SK-N-SH (cell line): Measurements from ENCODE around the gene TSPAN8. TPM values are rescaled to one million over a fixed set of nuclear protein-coding genes. Genes with fewer than 3 reads are reported as not detected.

Source experiments
- CTCF ChIA-PET: fragments of 300-600, 350-600 bp; formaldehyde crosslinking; extraction: SDS; loops from one replicate; lab custom pipeline; 2021; lab: Yijun Ruan, JAX
- POLR2A ChIA-PET: fragments of 350-600 bp; sonication (Branson Sonifier 250); formaldehyde crosslinking; extraction: SDS; loops from one replicate; lab custom pipeline; 2020; ENCODE audit warnings: antibody characterized with exemption, inconsistent platforms; lab: Yijun Ruan, JAX
- DNase-seq: peaks from one replicate; pipeline ENCODE4 v3.0.0; 2012
- H2AFZ ChIP-seq: fragments of 200-600 bp; sonication (generic); 2 replicates; pipeline ENCODE4 v1.8.1; 2016; ENCODE audit warnings: antibody characterized with exemption, mild to moderate bottlenecking, low read depth
- H3F3A ChIP-seq: fragments of 200-600 bp; sonication (generic); replicated peaks from 2 replicates; pipeline ENCODE3; 2016; ENCODE audit warnings: antibody characterized with exemption, mild to moderate bottlenecking; ENCODE audit not compliant: insufficient read depth
- H3K27ac ChIP-seq, 2 experiments: fragments of 200-500 bp in 1 of 2; fragments of 200-600 bp in 1 of 2; sonication (Bioruptor generic) in 1 of 2; sonication (generic), shearing (Covaris generic) in 1 of 2; 2 replicates each; pipeline versions ENCODE4 v1.5.1 to v1.6.1; 2014 to 2016; ENCODE audit warnings: low read depth in 2 of 2, inconsistent platforms in 1 of 2, low read length in 1 of 2, mild to moderate bottlenecking in 1 of 2, mixed read lengths in 1 of 2
- H3K27me3 ChIP-seq: fragments of 200-600 bp; sonication (generic), shearing (Covaris generic); 2 replicates; pipeline ENCODE4 v1.6.1; 2016; ENCODE audit warnings: mixed run types; ENCODE audit not compliant: insufficient read depth
- H3K36me3 ChIP-seq, 2 experiments: fragments of 200-500 bp in 1 of 2; fragments of 200-600 bp in 1 of 2; sonication (Bioruptor generic) in 1 of 2; sonication (generic) in 1 of 2; replicated peaks in 1 of 2; 2 replicates each; pipeline versions ENCODE3 to v1.5.1; 2014 to 2016; ENCODE audit warnings: low read length in 1 of 2, mild to moderate bottlenecking in 1 of 2; ENCODE audit not compliant: insufficient read depth in 2 of 2, control insufficient read depth in 1 of 2
- H3K4me1 ChIP-seq, 2 experiments: fragments of 200-500 bp in 1 of 2; fragments of 200-600 bp in 1 of 2; sonication (Bioruptor generic) in 1 of 2; sonication (generic), shearing (Covaris generic) in 1 of 2; 2 replicates each; pipeline versions ENCODE4 v1.5.1 to v1.6.1; 2014 to 2016; ENCODE audit warnings: low read depth in 1 of 2, low read length in 1 of 2, mixed run types in 1 of 2; ENCODE audit not compliant: insufficient read depth in 2 of 2, control insufficient read depth in 1 of 2
- H3K4me2 ChIP-seq: fragments of 200-600 bp; sonication (generic), shearing (Covaris generic); 2 replicates; pipeline ENCODE4 v1.6.1; 2017; ENCODE audit warnings: mixed run types
- H3K4me3 ChIP-seq, 2 experiments: fragments of 200-500 bp in 1 of 2; fragments of 200-600 bp in 1 of 2; sonication (Bioruptor generic) in 1 of 2; sonication (generic), shearing (Covaris generic) in 1 of 2; 2 replicates each; pipeline versions ENCODE4 v1.5.1 to v1.8.1; 2014 to 2016; ENCODE audit warnings: low read depth in 2 of 2, inconsistent platforms in 1 of 2, low read length in 1 of 2, mild to moderate bottlenecking in 1 of 2, mixed read lengths in 1 of 2, moderate library complexity in 1 of 2
- H3K79me2 ChIP-seq: fragments of 200-600 bp; sonication (generic); 2 replicates; pipeline ENCODE4 v1.8.1; 2017; ENCODE audit warnings: mild to moderate bottlenecking; ENCODE audit not compliant: insufficient read depth
- H3K9ac ChIP-seq: fragments of 200-600 bp; sonication (generic); 2 replicates; pipeline ENCODE4 v1.6.1; 2017; ENCODE audit warnings: mixed run types
- H3K9me2 ChIP-seq: fragments of 200-600 bp; sonication (generic); 2 replicates; pipeline ENCODE4 v1.6.1; 2017; ENCODE audit warnings: mixed run types
- H3K9me3 ChIP-seq: fragments of 200-600 bp; sonication (generic); 2 replicates; pipeline ENCODE4 v1.6.1; 2017; ENCODE audit warnings: mixed run types, mild to moderate bottlenecking, moderate library complexity
- H4K20me1 ChIP-seq: fragments of 200-600 bp; sonication (generic); 2 replicates; pipeline ENCODE4 v1.6.1; 2017; ENCODE audit warnings: mild to moderate bottlenecking, mixed run types; ENCODE audit not compliant: insufficient read depth
- CHD2 ChIP-seq: fragments of 150-350 bp; IDR thresholded peaks from 2 replicates; pipeline ENCODE4 v1.6.1; 2018; ENCODE audit warnings: low read length; ENCODE audit not compliant: partially characterized antibody
- EP300 ChIP-seq, 2 experiments: IDR thresholded peaks; 2 replicates each; pipeline versions ENCODE4 v1.4.0 to v1.6.1; 2012; ENCODE audit warnings: borderline replicate concordance in 1 of 2, low read depth in 1 of 2, low read length in 1 of 2
- FOXJ3 ChIP-seq: sonication (generic); formaldehyde crosslinking; IDR thresholded peaks from 2 replicates; pipeline ENCODE4 v1.5.1; 2020; ENCODE audit warnings: mild to moderate bottlenecking, missing genetic modification reagents
- GATA2 ChIP-seq: sonication (generic); formaldehyde crosslinking; IDR thresholded peaks from 2 replicates; pipeline ENCODE4 v1.5.0; 2020; ENCODE audit warnings: mild to moderate bottlenecking, missing genetic modification reagents
- MXI1 ChIP-seq: IDR thresholded peaks from 2 replicates; pipeline ENCODE4 v1.6.1; 2012; ENCODE audit warnings: mild to moderate bottlenecking, low read depth, low read length, improper control_type of control experiment
- POLR2AphosphoS5 ChIP-seq: IDR thresholded peaks from 2 replicates; pipeline ENCODE4 v1.6.1; 2012; ENCODE audit warnings: low read depth, low read length
- REST ChIP-seq: IDR thresholded peaks from 2 replicates; pipeline ENCODE4 v1.6.1; 2012; ENCODE audit warnings: mild to moderate bottlenecking, low read depth, low read length, moderate library complexity
- YY1 ChIP-seq: IDR thresholded peaks from 2 replicates; pipeline ENCODE4 v1.4.0; 2012; ENCODE audit warnings: low read depth, mild to moderate bottlenecking
- WGBS: methylation state at CpG from one replicate; pipeline ENCODE4 v1.1.6; 2017; ENCODE audit warnings: low lambda C conversion rate; 5-methylcytosine and 5-hydroxymethylcytosine counted together
- polyA plus RNA-seq, 3 experiments: library from polyadenylated mRNA; depleted of rRNA; stranded (reverse); fragments of >200 nt; gene quantifications; 2 replicates each; pipeline ENCODE4 v1.2.3, GENCODE V29; 2012
- TF ChIP-seq, protein P1 (sequence below): fragments of 200-600 bp; sonication (generic); IDR thresholded peaks from 2 replicates; pipeline ENCODE4 v1.6.1; 2017; ENCODE audit warnings: antibody characterized with exemption, mild to moderate bottlenecking, moderate library complexity

TSPAN8 gene
- polyA plus RNA-seq, 1 of the 3 experiments (the other 2 are of a cell fraction), result 0.31 TPM

GRCh38 chr12:71144682-71145081, 13.1 kb downstream of the TSPAN8 start:
- Histone ChIP-seq H3F3A (no peaks in the 10 kb centered on the region), H3K36me3 (no peaks in the 10 kb centered on the region), H3K9me3 (no peaks in the 10 kb centered on the region), H3K9ac (no peak overlapping the region), H3K4me2 (no peak overlapping the region), H3K9me2 (no peaks in the 10 kb centered on the region), H3K79me2 (no peaks in the 10 kb centered on the region), H3K27ac (peak overlapping the region in 1 of 2 experiments; percentile 80; a peak in 2 of 4 replicates), H3K4me1 (peaks cover 0 to 5% of the 10 kb centered on the region in 2 experiments; a peak in 3 of 4 replicates), H3K4me3 (no peak overlapping the region), H4K20me1 (no peaks in the 10 kb centered on the region), H2AFZ (no peak overlapping the region), H3K27me3 (no peaks in the 10 kb centered on the region)
- no peak for TF ChIP-seq POLR2AphosphoS5
- peak in 1 of 2 experiments; percentile 25; a peak in 1 of 4 replicates for TF ChIP-seq EP300 (IDR thresholded peaks at IDR 0.05; ENCODE audit: borderline replicate concordance in 1 of 2, low read depth in 1 of 2, low read length in 1 of 2)
- DNase-seq, result no peak
- 19% methylated on average over 1 of the region's 1 CpG for WGBS
- POLR2A ChIA-PET, result no interaction called here
- CTCF ChIA-PET, result interaction anchor here (1.6 kb wide), 1 partner anchor 248 kb away, joined by 4 read pairs; no protein-coding TSS in a partner anchor

DNA sequence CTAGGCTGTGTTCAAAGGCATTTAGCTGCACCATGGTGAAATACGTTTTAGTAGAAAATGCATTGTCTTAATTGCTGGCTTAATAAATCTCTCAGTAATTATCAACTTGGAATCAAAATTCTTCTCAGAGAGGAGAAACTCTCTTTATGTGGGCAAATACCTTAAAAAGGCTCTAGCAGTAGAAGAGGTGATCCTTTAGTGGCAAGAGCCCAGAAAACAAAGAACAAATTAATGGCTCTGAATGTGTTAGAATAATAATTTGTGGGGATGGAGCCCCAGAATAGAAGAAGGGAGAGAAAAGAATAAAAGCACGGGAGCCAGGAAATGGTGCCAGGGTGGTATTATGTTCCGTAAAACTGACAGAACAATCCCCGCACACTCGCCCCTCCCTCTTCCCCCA, 14.8 kb downstream of the TSPAN8 start:
- POLR2A ChIA-PET, result no interaction called here
- DNase-seq, result no peak
- H3K4me2 ChIP-seq, result no peak overlapping the region
- TF ChIP-seq YY1 (no peak), MXI1 (no peak), REST (no peak), CHD2 (no peak), GATA2 (CRISPR knock-in tag) (no peak), FOXJ3 (CRISPR knock-in tag) (no peak)
- TF ChIP-seq, protein P1, sequence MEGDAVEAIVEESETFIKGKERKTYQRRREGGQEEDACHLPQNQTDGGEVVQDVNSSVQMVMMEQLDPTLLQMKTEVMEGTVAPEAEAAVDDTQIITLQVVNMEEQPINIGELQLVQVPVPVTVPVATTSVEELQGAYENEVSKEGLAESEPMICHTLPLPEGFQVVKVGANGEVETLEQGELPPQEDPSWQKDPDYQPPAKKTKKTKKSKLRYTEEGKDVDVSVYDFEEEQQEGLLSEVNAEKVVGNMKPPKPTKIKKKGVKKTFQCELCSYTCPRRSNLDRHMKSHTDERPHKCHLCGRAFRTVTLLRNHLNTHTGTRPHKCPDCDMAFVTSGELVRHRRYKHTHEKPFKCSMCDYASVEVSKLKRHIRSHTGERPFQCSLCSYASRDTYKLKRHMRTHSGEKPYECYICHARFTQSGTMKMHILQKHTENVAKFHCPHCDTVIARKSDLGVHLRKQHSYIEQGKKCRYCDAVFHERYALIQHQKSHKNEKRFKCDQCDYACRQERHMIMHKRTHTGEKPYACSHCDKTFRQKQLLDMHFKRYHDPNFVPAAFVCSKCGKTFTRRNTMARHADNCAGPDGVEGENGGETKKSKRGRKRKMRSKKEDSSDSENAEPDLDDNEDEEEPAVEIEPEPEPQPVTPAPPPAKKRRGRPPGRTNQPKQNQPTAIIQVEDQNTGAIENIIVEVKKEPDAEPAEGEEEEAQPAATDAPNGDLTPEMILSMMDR, result no peak
- TF ChIP-seq, all 33 proteins: peak for 0
- Histone ChIP-seq H3K4me1 (peaks cover 0 to 5% of the 10 kb centered on the region in 2 experiments; a peak in 3 of 4 replicates), H3K4me3 (no peak overlapping the region), H3K27me3 (no peaks in the 10 kb centered on the region), H3K9ac (no peak overlapping the region), H3K27ac (no peak overlapping the region; a peak in 1 of 4 replicates), H3K36me3 (no peaks in the 10 kb centered on the region), H4K20me1 (no peaks in the 10 kb centered on the region), H3K79me2 (no peaks in the 10 kb centered on the region), H2AFZ (no peak overlapping the region), H3K9me2 (no peaks in the 10 kb centered on the region), H3K9me3 (no peaks in the 10 kb centered on the region), H3F3A (no peaks in the 10 kb centered on the region)
- CTCF ChIA-PET, result interaction anchor here (0.6 kb wide), 1 partner anchor 27 kb away, joined by 3 read pairs; no protein-coding TSS in a partner anchor
- WGBS, result 81% methylated on average over 5 of the region's 5 CpGs
